Breast epithelium (tissue), 4 donors: Measurements from ENCODE around the gene PAK2. TPM values are rescaled to one million over a fixed set of nuclear protein-coding genes. Genes with fewer than 3 reads are reported as not detected.
A peak's percentile ranks its signal among the peaks of the same experiment; 100 is the strongest.

Experiments
- DNase-seq, 2 donors: peaks; one replicate each; pipeline ENCODE4 v3.0.0-alpha.2; 2019; ENCODE audit warnings: low spot score in 2 of 2
- H3K27ac ChIP-seq, 2 donors: fragments of 200-600 bp; sonication (generic) in 1 of 2; one replicate each; pipeline ENCODE4 v1.5.1; 2016 to 2019; ENCODE audit warnings: mild to moderate bottlenecking in 1 of 2
- H3K27me3 ChIP-seq, 2 donors: fragments of 200-600 bp; sonication (generic) in 1 of 2; one replicate each; pipeline versions ENCODE4 v1.5.1 to v1.6.0; 2017 to 2019; ENCODE audit warnings: control low read depth in 1 of 2, mild to moderate bottlenecking in 1 of 2
- H3K36me3 ChIP-seq: fragments of 200-600 bp; one replicate; pipeline ENCODE4 v1.5.1; 2019
- H3K4me1 ChIP-seq, 2 donors: fragments of 200-600 bp; sonication (generic); one replicate each; pipeline ENCODE4 v1.5.1; 2016 to 2019; ENCODE audit warnings: control low read depth in 1 of 2
- H3K4me3 ChIP-seq, 3 donors: fragments of 200-600 bp; sonication (generic); 1 replicate in 2 of 3; 2 replicates in 1 of 3; pipeline ENCODE4 v1.5.1; 2016 to 2019; ENCODE audit warnings: mild to moderate bottlenecking in 3 of 3, moderate library complexity in 2 of 3
- H3K9me3 ChIP-seq, 2 donors: fragments of 200-600 bp; sonication (generic) in 1 of 2; one replicate each; pipeline ENCODE4 v1.5.1; 2016 to 2019; ENCODE audit warnings: control low read depth in 1 of 2
- CTCF ChIP-seq, 3 donors: fragments of 450-650 bp; IDR thresholded peaks; one replicate each; pipeline ENCODE4 v1.5.1; 2016 to 2017; ENCODE audit warnings: antibody characterized with exemption in 3 of 3, mild to moderate bottlenecking in 3 of 3, moderate library complexity in 3 of 3
- POLR2A ChIP-seq: fragments of 450-650 bp; IDR thresholded peaks from one replicate; pipeline ENCODE4 v1.6.1; 2016; ENCODE audit warnings: antibody characterized with exemption, mild to moderate bottlenecking, moderate library complexity
- POLR2AphosphoS5 ChIP-seq, 3 donors: sonication (generic); formaldehyde crosslinking; IDR thresholded peaks; one replicate each; pipeline ENCODE4 v1.6.1; 2017; ENCODE audit warnings: antibody characterized with exemption in 3 of 3
- intact Hi-C: fragments of 100-400 bp; cut with DNase I; formaldehyde crosslinking; loops from one replicate; pipeline ENCODE4 v1.15.1; 2023; ENCODE audit warnings: low total_unique reads
- total RNA-seq, 3 donors: library from RNA; depleted of rRNA; stranded (reverse); fragments of >200 nt; gene quantifications; one replicate each; pipeline ENCODE4 v1.1.0, GENCODE V29; 2016

PAK2 gene
- 10 to 100 TPM; 42.3 to 71.2 (median 50.5) TPM for total RNA-seq

GRCh38 chr3:196739671-196740480 is at the start of gene PAK2:
PAK2 (plus strand) TSS chr3:196739857; CDS start chr3:196782647, 42,790 bp downstream.
- H3K4me1 ChIP-seq: no peaks in the 10 kb centered on the region
- TF ChIP-seq POLR2A (no peak), CTCF (IDR thresholded peaks at IDR 0.05) (no peak), POLR2AphosphoS5 (IDR thresholded peaks at IDR 0.05) (peak; percentile 51 to 67 (median 59))
- H3K4me3 ChIP-seq: peak within 1 kb of the TSS; percentile 73 to 100 (median 76)
- no peaks in the 10 kb centered on the region for H3K27me3 ChIP-seq
- no peaks in the 10 kb centered on the region for H3K9me3 ChIP-seq
- intact Hi-C loops: no loop called here
- peak; percentile 78 to 79 for DNase-seq
- H3K27ac ChIP-seq: peak within 1 kb of the TSS; percentile 91 to 99
- H3K36me3 ChIP-seq: no peaks in the 10 kb centered on the region

- no peak overlapping the region for H3K27ac ChIP-seq
These were observed 49.6 kb upstream of the PAK2 start for GRCh38 chr3:196689941-196690660.

GRCh38 chr3:196691386-196691785 is 48.3 kb upstream of the PAK2 start:
- TF ChIP-seq POLR2AphosphoS5 (IDR thresholded peaks at IDR 0.05) (no peak), POLR2A (no peak), CTCF (IDR thresholded peaks at IDR 0.05) (no peak)
- Histone ChIP-seq H3K27me3 (no peaks in the 10 kb centered on the region), H3K4me3 (no peak overlapping the region), H3K9me3 (no peaks in the 10 kb centered on the region), H3K27ac (no peak overlapping the region), H3K4me1 (no peaks in the 10 kb centered on the region), H3K36me3 (no peaks in the 10 kb centered on the region)
- intact Hi-C loops: no loop called here
- DNase-seq: no peak

More at GRCh38 chr3:196689941-196690660, 49.6 kb upstream of the PAK2 start:
- Histone ChIP-seq H3K9me3 (no peaks in the 10 kb centered on the region), H3K4me3 (no peak overlapping the region), H3K36me3 (no peaks in the 10 kb centered on the region), H3K27me3 (no peaks in the 10 kb centered on the region), H3K4me1 (no peaks in the 10 kb centered on the region)
- peak in 1 of 2 donors; percentile 41 for DNase-seq
- TF ChIP-seq POLR2A (no peak), CTCF (IDR thresholded peaks at IDR 0.05) (no peak), POLR2AphosphoS5 (IDR thresholded peaks at IDR 0.05) (no peak)
- intact Hi-C loops: no loop called here

- no peaks in the 10 kb centered on the region for H3K27me3 ChIP-seq
- TF ChIP-seq POLR2AphosphoS5 (IDR thresholded peaks at IDR 0.05) (no peak), CTCF (IDR thresholded peaks at IDR 0.05) (no peak), POLR2A (no peak)
- H3K4me3 ChIP-seq: no peak overlapping the region
- no peaks in the 10 kb centered on the region for H3K4me1 ChIP-seq
- no peak overlapping the region for H3K27ac ChIP-seq
- H3K9me3 ChIP-seq: no peaks in the 10 kb centered on the region
- intact Hi-C loops: no loop called here
- no peaks in the 10 kb centered on the region for H3K36me3 ChIP-seq
- no peak for DNase-seq
These were observed 45.4 kb upstream of the PAK2 start for GRCh38 chr3:196694202-196694638.
